Uterus (tissue), 2 donors: ENCODE results near the gene POLR1E.

Source experiments
- CTCF ChIP-seq, 4 experiments: fragments of 200-600 bp in 2 of 4; fragments of 450-650 bp in 2 of 4; sonication (generic) in 2 of 4; IDR thresholded peaks; one replicate each; pipeline ENCODE4 v1.5.1; 2016 to 2019; ENCODE audit warnings: antibody characterized with exemption in 4 of 4, mild to moderate bottlenecking in 2 of 4, moderate library complexity in 1 of 4
- POLR2A ChIP-seq, 2 donors: fragments of 450-650 bp; IDR thresholded peaks; one replicate each; pipeline ENCODE4 v1.6.1; 2016; ENCODE audit warnings: antibody characterized with exemption in 2 of 2, mild to moderate bottlenecking in 1 of 2, moderate library complexity in 1 of 2

DNA sequence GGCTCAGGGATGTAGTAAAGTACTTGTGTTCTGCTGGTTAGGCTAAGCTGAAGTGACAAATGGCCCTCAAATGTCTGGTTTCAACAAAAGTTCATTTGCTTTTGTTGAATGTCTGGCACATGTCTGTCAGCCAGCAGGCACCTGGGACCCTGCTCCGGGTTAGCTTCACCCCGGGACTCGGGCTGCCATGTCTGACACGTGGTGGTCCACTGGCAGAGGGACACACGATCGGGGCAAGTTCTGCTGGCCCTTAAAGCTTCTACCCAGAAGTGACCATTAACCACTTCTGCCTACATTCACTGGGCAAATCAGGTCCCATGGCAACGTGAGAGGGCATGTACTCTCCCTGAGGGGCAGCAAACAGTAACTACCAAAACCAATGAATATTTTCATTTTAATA, 23.8 kb downstream of the POLR1E start:
- TF ChIP-seq CTCF (IDR thresholded peaks at IDR 0.05) (no peak), POLR2A (IDR thresholded peaks at IDR 0.05) (no peak)
